Neural cell (in vitro differentiated cells): ENCODE results near the gene PPM1D.
A peak's percentile ranks its signal among the peaks of the same experiment; 100 is the strongest.

Experiments
- TF ChIP-seq, protein P1 (sequence below): fragments of 450-650 bp; IDR thresholded peaks from 2 replicates; pipeline ENCODE4 v1.5.1; 2014; ENCODE audit warnings: antibody characterized with exemption, mild to moderate bottlenecking, moderate library complexity; ENCODE audit not compliant: poor library complexity, severe bottlenecking
- TF ChIP-seq, protein P2 (sequence below): IDR thresholded peaks from 2 replicates; pipeline ENCODE4 v1.6.1; 2012; ENCODE audit warnings: borderline replicate concordance

DNA sequence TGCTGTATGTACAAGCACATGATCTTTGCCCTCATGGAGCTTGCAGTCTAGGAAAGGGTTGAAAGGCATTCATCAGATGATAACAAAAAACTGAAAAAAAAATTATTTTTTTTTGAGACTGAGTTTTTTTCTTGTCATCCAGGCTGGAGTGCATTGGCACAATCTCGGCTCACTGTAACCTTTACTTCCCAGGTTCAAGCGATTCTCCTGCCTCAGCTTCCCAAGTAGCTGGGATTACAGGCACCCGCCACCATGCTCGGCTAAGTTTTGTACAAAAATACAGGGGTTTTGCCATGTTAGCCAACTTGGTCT, 39.0 kb downstream of the PPM1D start:
- TF ChIP-seq, protein P1, sequence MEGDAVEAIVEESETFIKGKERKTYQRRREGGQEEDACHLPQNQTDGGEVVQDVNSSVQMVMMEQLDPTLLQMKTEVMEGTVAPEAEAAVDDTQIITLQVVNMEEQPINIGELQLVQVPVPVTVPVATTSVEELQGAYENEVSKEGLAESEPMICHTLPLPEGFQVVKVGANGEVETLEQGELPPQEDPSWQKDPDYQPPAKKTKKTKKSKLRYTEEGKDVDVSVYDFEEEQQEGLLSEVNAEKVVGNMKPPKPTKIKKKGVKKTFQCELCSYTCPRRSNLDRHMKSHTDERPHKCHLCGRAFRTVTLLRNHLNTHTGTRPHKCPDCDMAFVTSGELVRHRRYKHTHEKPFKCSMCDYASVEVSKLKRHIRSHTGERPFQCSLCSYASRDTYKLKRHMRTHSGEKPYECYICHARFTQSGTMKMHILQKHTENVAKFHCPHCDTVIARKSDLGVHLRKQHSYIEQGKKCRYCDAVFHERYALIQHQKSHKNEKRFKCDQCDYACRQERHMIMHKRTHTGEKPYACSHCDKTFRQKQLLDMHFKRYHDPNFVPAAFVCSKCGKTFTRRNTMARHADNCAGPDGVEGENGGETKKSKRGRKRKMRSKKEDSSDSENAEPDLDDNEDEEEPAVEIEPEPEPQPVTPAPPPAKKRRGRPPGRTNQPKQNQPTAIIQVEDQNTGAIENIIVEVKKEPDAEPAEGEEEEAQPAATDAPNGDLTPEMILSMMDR: peak; percentile 15
- TF ChIP-seq, protein P2, sequence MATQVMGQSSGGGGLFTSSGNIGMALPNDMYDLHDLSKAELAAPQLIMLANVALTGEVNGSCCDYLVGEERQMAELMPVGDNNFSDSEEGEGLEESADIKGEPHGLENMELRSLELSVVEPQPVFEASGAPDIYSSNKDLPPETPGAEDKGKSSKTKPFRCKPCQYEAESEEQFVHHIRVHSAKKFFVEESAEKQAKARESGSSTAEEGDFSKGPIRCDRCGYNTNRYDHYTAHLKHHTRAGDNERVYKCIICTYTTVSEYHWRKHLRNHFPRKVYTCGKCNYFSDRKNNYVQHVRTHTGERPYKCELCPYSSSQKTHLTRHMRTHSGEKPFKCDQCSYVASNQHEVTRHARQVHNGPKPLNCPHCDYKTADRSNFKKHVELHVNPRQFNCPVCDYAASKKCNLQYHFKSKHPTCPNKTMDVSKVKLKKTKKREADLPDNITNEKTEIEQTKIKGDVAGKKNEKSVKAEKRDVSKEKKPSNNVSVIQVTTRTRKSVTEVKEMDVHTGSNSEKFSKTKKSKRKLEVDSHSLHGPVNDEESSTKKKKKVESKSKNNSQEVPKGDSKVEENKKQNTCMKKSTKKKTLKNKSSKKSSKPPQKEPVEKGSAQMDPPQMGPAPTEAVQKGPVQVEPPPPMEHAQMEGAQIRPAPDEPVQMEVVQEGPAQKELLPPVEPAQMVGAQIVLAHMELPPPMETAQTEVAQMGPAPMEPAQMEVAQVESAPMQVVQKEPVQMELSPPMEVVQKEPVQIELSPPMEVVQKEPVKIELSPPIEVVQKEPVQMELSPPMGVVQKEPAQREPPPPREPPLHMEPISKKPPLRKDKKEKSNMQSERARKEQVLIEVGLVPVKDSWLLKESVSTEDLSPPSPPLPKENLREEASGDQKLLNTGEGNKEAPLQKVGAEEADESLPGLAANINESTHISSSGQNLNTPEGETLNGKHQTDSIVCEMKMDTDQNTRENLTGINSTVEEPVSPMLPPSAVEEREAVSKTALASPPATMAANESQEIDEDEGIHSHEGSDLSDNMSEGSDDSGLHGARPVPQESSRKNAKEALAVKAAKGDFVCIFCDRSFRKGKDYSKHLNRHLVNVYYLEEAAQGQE: no peak
